PFSK-1 (cell line): ENCODE measurements around the gene STARD3NL.

Experiments
- POLR2AphosphoS5 ChIP-seq: IDR thresholded peaks from 2 replicates; pipeline ENCODE4 v1.6.1; 2012; ENCODE audit warnings: low read depth, mild to moderate bottlenecking, control low read depth, low read length, moderate library complexity
- SIN3A ChIP-seq: IDR thresholded peaks from 2 replicates; pipeline ENCODE4 v1.6.1; 2012; ENCODE audit warnings: mild to moderate bottlenecking, low read length, moderate library complexity, borderline replicate concordance; ENCODE audit not compliant: insufficient read depth
- TF ChIP-seq, protein P1 (sequence below), 2 experiments: IDR thresholded peaks; 2 replicates each; pipeline versions ENCODE4 v1.6.1 to v1.8.0; 2011 to 2012; ENCODE audit warnings: low read depth in 2 of 2, low read length in 2 of 2, control low read depth in 1 of 2, inconsistent platforms in 1 of 2, mild to moderate bottlenecking in 1 of 2, moderate library complexity in 1 of 2; ENCODE audit not compliant: insufficient read depth in 1 of 2

DNA sequence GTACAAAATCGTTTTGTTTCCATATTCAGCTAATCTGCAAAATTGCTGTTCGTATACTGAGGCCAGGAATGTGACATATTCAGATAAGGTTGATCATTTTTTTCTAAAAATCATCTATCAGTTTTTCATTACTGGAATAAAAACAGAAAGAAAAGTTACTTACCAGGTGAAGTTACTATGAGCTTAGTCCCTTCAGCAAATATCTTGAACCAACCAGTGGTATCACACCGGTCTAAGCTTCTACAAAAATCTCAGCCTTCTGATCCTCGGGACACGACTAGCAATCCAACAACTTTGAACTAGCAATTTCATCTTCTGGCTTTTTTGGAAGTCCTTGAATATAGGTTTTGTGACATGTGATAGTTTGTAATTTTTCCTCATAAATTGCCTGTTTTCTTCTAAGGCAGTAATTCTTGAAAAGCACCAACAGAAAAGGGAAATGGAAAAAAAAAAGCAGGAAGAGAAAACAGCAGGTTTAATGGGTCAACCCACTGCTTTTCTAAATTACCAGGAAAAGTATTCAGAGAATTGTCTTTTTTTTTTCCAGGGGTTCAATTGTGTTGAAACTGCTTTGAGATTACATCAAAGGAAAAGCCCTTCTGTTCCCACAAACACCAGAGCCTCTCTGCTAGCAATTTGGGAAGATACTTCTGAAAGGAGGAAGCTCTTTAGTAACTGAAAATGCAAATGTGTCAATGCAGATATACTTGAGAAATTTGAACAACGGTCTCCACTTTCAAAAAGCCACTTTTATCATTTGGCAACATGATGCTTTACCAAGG lies 98.2 kb downstream of the STARD3NL start:
- TF ChIP-seq POLR2AphosphoS5 (no peak), SIN3A (no peak)
- TF ChIP-seq, protein P1, sequence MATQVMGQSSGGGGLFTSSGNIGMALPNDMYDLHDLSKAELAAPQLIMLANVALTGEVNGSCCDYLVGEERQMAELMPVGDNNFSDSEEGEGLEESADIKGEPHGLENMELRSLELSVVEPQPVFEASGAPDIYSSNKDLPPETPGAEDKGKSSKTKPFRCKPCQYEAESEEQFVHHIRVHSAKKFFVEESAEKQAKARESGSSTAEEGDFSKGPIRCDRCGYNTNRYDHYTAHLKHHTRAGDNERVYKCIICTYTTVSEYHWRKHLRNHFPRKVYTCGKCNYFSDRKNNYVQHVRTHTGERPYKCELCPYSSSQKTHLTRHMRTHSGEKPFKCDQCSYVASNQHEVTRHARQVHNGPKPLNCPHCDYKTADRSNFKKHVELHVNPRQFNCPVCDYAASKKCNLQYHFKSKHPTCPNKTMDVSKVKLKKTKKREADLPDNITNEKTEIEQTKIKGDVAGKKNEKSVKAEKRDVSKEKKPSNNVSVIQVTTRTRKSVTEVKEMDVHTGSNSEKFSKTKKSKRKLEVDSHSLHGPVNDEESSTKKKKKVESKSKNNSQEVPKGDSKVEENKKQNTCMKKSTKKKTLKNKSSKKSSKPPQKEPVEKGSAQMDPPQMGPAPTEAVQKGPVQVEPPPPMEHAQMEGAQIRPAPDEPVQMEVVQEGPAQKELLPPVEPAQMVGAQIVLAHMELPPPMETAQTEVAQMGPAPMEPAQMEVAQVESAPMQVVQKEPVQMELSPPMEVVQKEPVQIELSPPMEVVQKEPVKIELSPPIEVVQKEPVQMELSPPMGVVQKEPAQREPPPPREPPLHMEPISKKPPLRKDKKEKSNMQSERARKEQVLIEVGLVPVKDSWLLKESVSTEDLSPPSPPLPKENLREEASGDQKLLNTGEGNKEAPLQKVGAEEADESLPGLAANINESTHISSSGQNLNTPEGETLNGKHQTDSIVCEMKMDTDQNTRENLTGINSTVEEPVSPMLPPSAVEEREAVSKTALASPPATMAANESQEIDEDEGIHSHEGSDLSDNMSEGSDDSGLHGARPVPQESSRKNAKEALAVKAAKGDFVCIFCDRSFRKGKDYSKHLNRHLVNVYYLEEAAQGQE (IDR thresholded peaks at IDR 0.05; ENCODE audit: insufficient read depth in 1 of 2, low read depth in 2 of 2, low read length in 2 of 2) = no peak
